HEK293 (cell line): Measurements from ENCODE around the gene SPATA25.

Source experiments
- CTCF ChIP-seq: fragments of 450-650 bp; formaldehyde crosslinking; IDR thresholded peaks from 2 replicates; pipeline ENCODE4 v1.5.1; 2016; ENCODE audit warnings: missing biosample characterization, missing genetic modification characterization
- MYNN ChIP-seq: fragments of 450-650 bp; formaldehyde crosslinking; IDR thresholded peaks from 2 replicates; pipeline ENCODE4 v1.5.1; 2016; ENCODE audit warnings: missing biosample characterization, missing genetic modification characterization, borderline replicate concordance
- ZFP37 ChIP-seq: fragments of 450-650 bp; formaldehyde crosslinking; IDR thresholded peaks from 2 replicates; pipeline ENCODE4 v1.5.1; 2016; ENCODE audit warnings: missing biosample characterization, missing genetic modification characterization
- ZNF23 ChIP-seq: fragments of 450-650 bp; formaldehyde crosslinking; IDR thresholded peaks from 2 replicates; pipeline ENCODE4 v1.5.1; 2016; ENCODE audit warnings: missing biosample characterization, missing genetic modification characterization, borderline replicate concordance
- ZNF335 ChIP-seq: fragments of 450-650 bp; formaldehyde crosslinking; conservative IDR thresholded peaks from 2 replicates; pipeline ENCODE4 v1.5.1; 2016; ENCODE audit warnings: missing biosample characterization, missing genetic modification characterization
- ZNF571 ChIP-seq: fragments of 450-650 bp; formaldehyde crosslinking; IDR thresholded peaks from 2 replicates; pipeline ENCODE4 v1.5.0; 2017; ENCODE audit warnings: missing biosample characterization, missing genetic modification characterization
- ZNF585B ChIP-seq: fragments of 450-650 bp; formaldehyde crosslinking; IDR thresholded peaks from 2 replicates; pipeline ENCODE4 v1.5.1; 2016; ENCODE audit warnings: missing biosample characterization, missing genetic modification characterization
- ZNF830 ChIP-seq: fragments of 450-650 bp; IDR thresholded peaks from 2 replicates; pipeline ENCODE4 v1.5.0; 2018; ENCODE audit warnings: missing biosample characterization, missing genetic modification characterization, low read depth, mild to moderate bottlenecking, moderate library complexity
- ZSCAN18 ChIP-seq: fragments of 450-650 bp; formaldehyde crosslinking; IDR thresholded peaks from 2 replicates; pipeline ENCODE4 v1.5.1; 2016; ENCODE audit warnings: missing biosample characterization, missing genetic modification characterization

DNA sequence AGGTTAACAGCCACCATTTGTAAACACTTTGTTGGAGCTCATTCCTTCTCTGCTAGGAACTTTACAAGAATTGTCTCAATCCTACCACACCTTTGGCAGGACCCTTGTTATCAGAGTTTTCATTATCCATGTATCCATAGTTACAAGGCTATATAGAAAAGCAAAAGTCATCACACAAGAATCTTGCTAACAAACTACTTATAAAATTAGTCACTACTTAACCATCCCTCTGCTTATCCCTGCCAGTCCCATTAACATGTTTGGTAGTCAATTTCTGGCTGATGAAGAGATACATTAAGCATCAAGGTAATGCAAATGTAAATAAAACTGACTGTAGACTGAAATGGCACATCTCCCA, 19.6 kb downstream of the SPATA25 start:
- no peak for TF ChIP-seq CTCF (tag by site-specific recombination)
- no peak for TF ChIP-seq ZFP37 (tag by site-specific recombination)
- no peak for TF ChIP-seq ZNF830 (tag by site-specific recombination)
- TF ChIP-seq ZNF571 (tag by site-specific recombination): no peak
- TF ChIP-seq MYNN (tag by site-specific recombination): no peak
- no peak for TF ChIP-seq ZSCAN18 (tag by site-specific recombination)
- no peak for TF ChIP-seq ZNF585B (tag by site-specific recombination)
- TF ChIP-seq ZNF23 (tag by site-specific recombination): no peak
- TF ChIP-seq ZNF335 (tag by site-specific recombination): no peak
